Measurements from ENCODE around the gene AATF.

Gene AATF

DNA sequence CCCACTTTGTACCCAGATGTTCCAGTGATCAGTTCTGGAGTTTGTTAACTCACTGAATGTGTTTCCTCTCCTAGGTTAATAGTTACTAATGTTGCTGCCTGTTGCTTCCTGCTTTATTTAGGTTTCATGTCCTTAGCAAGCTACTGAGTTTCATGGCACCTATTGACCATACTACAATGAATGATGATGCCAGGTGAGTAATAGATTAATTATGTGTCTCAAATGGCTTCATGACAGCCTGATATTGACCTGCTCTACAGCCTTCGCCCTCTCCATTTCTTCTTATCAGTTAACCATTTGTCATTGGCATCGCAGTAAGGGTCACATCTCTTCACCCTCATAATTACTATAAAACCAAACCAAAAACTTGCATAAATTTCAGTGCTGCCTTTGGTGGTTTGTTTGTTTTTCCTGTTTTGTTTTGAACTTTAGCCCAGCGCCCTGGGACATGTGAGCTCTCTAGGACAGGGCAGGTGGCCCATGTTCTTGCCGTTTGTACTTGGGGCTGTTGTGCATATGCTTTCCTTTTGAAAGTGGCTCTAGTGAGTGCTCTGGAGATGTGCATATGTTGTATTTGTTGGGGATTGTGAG is 82.8 kb downstream of the AATF start:
- TF ChIP-seq, protein P1, sequence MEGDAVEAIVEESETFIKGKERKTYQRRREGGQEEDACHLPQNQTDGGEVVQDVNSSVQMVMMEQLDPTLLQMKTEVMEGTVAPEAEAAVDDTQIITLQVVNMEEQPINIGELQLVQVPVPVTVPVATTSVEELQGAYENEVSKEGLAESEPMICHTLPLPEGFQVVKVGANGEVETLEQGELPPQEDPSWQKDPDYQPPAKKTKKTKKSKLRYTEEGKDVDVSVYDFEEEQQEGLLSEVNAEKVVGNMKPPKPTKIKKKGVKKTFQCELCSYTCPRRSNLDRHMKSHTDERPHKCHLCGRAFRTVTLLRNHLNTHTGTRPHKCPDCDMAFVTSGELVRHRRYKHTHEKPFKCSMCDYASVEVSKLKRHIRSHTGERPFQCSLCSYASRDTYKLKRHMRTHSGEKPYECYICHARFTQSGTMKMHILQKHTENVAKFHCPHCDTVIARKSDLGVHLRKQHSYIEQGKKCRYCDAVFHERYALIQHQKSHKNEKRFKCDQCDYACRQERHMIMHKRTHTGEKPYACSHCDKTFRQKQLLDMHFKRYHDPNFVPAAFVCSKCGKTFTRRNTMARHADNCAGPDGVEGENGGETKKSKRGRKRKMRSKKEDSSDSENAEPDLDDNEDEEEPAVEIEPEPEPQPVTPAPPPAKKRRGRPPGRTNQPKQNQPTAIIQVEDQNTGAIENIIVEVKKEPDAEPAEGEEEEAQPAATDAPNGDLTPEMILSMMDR (IDR thresholded peaks at IDR 0.05; ENCODE audit: borderline replicate concordance, control extremely low read depth, extremely low read depth, insufficient read depth, missing control alignments) = no peak
- in situ Hi-C loops (cut with MboI; ENCODE audit: low sequenced_read_pairs, unreplicated experiment) = no loop called here
- no peak for DNase-seq (ENCODE audit: low spot score)

- DNase-seq (ENCODE audit: low spot score) = no peak
- in situ Hi-C loops (cut with MboI; ENCODE audit: low sequenced_read_pairs, unreplicated experiment) = no loop called here
- TF ChIP-seq, protein P1 (IDR thresholded peaks at IDR 0.05; ENCODE audit: borderline replicate concordance, control extremely low read depth, extremely low read depth, insufficient read depth, missing control alignments) = no peak
Measured at GRCh38 chr17:37037590-37038155, 88.9 kb downstream of the AATF start.

DNA sequence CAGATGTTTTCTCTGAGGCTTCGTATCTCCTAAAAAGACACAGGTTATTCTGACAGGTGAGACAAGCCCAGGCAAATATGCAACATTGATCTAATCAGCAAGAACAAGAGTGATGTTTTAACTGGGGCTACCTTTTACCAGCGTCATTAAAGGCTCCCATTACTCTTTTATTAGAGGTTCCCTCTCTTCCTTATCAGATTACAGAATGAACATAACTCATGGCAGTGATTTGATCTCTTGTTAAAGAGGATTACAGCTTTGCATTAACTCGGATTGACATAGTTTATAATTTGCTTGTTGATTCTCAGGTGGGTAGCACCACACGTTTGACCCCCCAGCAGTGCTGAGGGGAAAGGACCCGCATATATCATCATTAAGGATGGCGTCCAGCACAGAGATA is 90.5 kb downstream of the AATF start:
- in situ Hi-C loops (cut with MboI; ENCODE audit: low sequenced_read_pairs, unreplicated experiment) = no loop called here
- DNase-seq (ENCODE audit: low spot score) = no peak
- TF ChIP-seq, protein P1 (IDR thresholded peaks at IDR 0.05; ENCODE audit: borderline replicate concordance, control extremely low read depth, extremely low read depth, insufficient read depth, missing control alignments) = no peak

DNA sequence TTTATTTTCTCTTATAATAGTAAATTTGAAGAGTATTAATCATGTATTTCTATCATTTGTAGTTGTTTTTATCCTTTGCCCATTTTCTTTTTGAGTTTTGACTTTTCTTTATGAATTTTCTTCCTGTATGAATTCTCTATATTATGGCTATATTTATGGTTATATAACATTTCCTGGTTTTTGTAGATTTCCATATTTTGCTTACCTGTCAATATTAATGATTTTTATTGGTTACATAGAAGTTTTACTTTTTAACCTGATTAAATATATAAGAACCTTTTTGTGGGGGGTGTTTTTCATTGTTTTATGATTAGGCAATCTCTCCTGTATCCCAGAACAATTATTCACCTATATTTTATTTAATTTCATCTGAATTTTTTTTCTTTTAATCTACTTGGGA is 93.2 kb downstream of the AATF start:
- in situ Hi-C loops (cut with MboI; ENCODE audit: low sequenced_read_pairs, unreplicated experiment) = no loop called here
- TF ChIP-seq, protein P1 (IDR thresholded peaks at IDR 0.05; ENCODE audit: borderline replicate concordance, control extremely low read depth, extremely low read depth, insufficient read depth, missing control alignments) = no peak
- DNase-seq (ENCODE audit: low spot score) = no peak

GRCh38 chr17:37043201-37043600 is 94.4 kb downstream of the AATF start:
- DNase-seq (ENCODE audit: low spot score) = no peak
- TF ChIP-seq, protein P1 (IDR thresholded peaks at IDR 0.05; ENCODE audit: borderline replicate concordance, control extremely low read depth, extremely low read depth, insufficient read depth, missing control alignments) = no peak
- in situ Hi-C loops (cut with MboI; ENCODE audit: low sequenced_read_pairs, unreplicated experiment) = no loop called here

- in situ Hi-C loops (cut with MboI; ENCODE audit: low sequenced_read_pairs, unreplicated experiment) = no loop called here
- TF ChIP-seq, protein P1 (IDR thresholded peaks at IDR 0.05; ENCODE audit: borderline replicate concordance, control extremely low read depth, extremely low read depth, insufficient read depth, missing control alignments) = no peak
- no peak for DNase-seq (ENCODE audit: low spot score)
Measured at GRCh38 chr17:37045351-37045922, 96.7 kb downstream of the AATF start.

All from GM13976 (cell line).